COLO668 (cell line): ENCODE results near the gene LRRC73.
A peak's percentile ranks its signal among the peaks of the same experiment; 100 is the strongest.
"Not testable (repeated sequence)": the region's sequence is repeated elsewhere in the genome, so short reads cannot be mapped to it uniquely, and the experiment has no call there.

ENCODE experiments used
- DNase-seq: peaks from one replicate; lab custom pipeline; 2025; ENCODE audit not compliant: unreplicated experiment; lab: John Stamatoyannopoulos, UW

Gene LRRC73

GRCh38 chr6:43511824-43512415, 1.8 kb upstream of the LRRC73 start:
- DNase-seq = no peak

GRCh38 chr6:43510827-43511163, 649 bp upstream of the LRRC73 start:
- DNase-seq = peak; percentile 53

DNA sequence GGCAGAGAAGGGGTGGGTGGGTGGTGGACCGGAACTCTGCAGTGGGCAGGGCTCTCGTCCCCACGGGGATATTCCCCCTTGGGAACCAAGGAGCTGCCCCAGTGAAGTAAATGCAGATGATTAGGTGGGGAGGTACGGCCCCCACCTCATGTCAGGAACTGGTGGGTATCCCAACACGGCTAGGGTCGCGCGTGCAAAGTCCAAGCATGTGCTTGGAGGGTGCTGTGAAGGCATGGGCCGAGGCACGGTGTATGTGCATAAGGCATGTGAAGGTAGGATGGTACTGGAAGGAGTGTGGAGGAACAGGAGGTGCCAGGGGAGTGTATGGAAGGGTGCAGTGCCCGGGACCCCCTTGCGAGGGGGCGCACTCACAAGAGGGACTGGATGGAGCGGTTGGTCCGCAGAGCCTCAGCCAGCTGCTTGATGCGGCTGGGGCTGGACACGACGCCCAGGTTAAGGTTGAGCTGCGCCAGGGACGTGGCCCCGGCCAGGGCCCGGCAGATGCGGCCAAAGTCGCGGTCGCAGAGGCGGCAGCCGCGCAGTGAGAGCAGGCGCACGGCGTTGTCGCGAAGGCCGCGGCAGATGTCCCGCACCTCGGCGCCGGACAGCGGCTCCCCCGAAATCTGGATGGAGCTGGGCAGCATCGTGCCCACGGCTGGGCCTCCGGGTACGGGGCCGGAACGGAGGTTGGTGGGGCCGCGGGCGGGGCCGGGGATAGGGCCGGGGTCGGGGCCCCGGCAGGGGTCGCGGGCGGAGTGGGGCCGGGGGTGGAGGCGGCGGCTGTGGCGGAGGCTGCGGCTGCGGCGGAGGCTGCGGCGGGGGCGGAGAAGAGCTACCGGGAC, 783 bp downstream of the LRRC73 start:
- DNase-seq = peak; percentile 13

- no peak for DNase-seq
Measured at GRCh38 chr6:43508481-43509141, 1.5 kb downstream of the LRRC73 start.

DNA sequence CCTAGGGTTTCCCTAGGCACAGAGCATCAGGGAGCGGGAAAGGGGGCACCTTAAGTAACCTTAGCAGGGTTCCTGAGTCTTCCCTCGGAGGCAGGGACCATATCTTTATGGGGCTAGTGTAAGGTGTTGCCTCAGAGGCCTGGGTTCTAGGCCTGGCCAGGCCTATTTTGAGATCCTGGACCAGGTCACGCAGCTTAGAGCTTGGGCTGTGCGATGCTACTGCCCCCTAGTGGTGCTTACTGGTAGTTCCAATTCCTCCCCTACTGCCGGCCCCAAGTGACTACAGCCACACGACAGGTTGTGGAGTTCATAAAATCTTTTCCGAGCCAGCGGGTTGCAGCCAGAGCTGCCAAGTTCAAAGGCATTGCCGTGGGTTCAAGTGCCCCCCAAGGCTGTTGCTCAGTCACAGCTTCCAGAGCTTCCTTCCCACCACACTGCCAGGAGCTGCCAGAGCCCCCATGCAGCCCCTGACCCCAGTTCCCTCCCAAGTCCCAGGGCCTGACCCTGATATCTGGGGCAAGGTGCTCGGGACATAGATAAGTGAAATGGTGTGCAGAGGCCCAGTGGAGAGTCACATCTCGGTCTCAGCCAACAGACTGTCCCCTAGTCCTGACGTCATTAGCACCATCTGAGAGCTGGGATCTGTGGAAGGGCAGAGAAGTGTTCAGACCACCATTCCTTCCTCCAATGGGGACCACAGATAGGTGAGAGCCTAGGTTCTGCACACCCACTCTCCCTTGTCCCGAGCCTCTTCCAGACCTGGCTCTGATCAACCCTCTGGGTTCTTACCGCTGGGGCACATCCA, 3.3 kb downstream of the LRRC73 start:
- peak; percentile 68 for DNase-seq

- DNase-seq = no peak
Measured at GRCh38 chr6:43506171-43506570, 4.0 kb downstream of the LRRC73 start.

DNA sequence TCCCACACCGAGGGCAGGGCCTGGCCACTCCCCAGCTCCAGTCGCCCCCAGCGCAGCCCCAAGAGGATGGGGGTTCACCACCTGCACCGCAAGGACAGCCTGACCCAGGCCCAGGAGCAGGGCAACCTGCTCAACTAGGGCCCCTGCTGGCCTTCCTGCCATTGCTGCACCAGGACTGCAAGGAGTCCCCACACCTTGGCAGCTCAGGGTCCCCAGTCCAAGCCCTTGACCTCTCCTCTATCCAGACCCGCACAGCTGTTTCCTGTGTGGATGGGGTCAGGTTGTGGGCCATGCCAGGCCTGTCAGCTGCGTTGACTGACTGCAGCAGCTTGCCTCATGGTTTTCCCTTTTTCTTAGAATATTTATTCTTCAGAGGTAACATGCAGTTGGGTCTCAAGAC, 4.4 kb downstream of the LRRC73 start:
- no peak for DNase-seq

DNA sequence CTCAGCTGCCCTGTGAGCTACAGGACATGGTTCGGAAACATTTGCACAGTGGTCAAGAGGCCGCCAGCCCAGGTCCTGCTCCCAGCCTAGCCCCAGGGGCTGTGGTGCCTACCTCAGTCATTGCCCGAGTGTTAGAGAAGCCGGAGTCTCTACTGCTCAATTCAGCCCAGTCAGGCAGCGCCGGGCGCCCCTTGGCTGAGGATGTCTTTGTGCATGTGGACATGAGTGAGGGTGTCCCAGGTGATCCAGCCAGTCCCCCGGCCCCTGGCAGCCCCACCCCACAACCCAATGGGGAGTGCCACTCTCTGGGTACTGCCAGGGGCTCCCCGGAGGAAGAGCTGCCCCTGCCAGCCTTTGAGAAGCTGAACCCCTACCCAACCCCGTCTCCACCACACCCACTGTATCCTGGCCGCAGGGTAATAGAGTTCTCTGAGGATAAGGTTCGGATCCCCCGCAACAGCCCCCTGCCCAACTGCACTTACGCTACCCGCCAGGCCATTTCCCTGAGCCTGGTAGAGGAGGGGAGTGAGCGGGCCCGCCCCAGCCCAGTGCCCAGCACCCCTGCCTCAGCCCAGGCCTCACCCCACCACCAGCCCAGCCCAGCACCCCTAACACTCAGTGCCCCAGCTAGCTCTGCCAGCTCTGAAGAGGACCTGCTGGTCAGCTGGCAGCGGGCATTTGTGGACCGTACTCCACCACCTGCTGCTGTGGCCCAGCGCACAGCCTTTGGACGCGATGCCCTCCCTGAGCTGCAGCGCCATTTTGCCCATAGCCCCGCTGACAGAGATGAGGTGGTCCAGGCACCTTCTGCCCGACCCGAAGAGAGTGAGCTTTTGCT, 5.2 kb downstream of the LRRC73 start:
- no peak for DNase-seq

DNA sequence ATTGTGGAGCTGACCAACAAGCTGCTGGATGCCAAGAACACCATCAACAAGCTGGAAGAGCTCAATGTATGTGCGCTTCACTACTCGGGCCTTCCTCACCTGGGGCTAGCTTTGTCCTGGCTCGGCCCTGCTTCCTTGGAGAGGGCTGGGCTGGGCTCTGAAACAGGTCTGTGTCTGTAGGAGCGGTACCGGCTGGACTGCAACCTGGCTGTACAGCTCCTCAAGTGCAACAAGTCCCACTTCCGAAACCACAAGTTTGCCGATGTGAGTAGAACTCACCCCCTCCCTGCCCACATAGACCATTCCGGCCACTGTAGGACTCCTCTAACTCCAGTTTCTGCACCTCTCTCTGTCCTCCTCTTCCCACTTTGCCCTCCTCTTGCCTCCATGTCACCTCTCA, 6.7 kb downstream of the LRRC73 start:
- no peak for DNase-seq

GRCh38 chr6:43502666-43503065, 7.5 kb downstream of the LRRC73 start:
- DNase-seq = no peak

DNA sequence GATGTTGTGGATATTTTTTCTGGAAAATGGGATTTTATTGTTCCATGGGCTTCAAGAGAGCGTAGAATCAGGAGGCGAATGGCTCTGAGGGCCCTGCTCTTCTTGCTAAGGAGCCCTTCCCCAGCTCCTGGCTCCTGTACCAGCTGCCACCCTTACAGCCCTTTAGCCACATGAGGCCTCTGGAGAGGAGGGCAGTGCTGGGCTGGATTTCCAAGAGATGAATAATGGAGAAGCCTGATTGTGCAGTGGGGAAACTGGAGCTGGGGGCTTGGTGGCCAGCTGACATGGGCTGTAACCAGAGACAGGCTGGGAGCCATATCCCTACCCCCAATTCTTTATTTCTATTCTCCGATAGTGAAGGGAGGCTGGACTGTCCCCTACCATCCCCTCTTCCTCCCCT, 9.2 kb downstream of the LRRC73 start:
- no peak for DNase-seq

DNA sequence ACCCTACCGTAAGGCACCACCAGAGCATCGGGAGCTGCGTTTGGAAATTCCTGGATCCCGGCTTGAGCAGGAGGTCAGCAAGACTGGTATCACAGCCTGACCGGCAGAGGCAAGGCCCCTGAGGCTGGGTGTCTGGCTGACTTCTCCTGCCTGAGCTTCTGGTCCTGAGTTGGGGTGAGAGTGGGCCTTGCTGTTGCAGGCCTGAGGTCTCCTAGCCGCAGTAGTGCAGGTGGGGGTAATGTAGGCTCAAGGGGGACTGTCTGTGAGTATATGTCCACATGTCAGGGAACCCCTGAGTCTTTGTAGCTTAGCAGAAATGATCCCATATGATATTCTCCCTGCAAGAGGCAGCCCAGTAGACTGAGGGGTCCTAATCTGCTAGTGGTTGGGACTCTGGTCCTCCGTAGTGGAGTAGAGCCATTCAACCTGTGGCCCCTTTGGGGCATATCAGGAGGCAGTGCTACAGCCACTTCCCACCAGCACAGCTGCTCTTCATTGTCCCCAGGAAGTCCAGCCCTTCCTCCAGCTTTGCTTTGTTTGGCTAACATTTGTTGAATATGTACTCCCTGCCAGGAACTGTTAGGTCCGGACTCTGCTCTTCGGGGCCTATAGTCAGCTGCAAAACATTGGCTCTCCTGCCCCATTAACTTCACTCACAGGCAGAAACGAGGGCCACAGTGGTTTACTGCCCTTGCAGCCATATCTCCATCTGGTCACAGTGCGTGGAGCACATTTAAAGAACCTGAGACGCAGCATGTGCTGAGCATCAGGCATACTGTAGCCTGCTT, 10.9 kb downstream of the LRRC73 start:
- no peak for DNase-seq

- not testable (repeated sequence) for DNase-seq
Measured at GRCh38 chr6:43498291-43498690, 11.9 kb downstream of the LRRC73 start.

DNA sequence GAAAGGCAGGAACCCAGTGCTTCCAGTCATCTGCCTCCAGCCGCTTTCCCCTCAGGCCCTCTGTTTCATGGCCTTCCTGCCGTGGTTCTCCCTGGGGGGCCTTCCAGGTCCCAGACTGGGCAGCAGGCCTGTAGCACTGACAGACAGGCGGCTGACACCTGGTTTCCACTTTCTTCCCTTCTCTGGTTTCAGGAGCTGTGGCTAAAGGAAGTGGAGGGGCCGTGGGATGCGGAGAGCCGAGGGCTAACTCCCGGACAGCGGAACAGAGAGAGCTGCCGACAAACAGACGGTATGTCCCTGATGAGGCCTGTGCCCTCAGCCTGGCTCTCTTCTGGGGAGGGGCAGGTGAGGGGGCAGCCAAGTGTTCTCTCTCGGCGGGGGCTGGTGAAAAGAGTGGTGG, 12.5 kb downstream of the LRRC73 start:
- no peak for DNase-seq

DNA sequence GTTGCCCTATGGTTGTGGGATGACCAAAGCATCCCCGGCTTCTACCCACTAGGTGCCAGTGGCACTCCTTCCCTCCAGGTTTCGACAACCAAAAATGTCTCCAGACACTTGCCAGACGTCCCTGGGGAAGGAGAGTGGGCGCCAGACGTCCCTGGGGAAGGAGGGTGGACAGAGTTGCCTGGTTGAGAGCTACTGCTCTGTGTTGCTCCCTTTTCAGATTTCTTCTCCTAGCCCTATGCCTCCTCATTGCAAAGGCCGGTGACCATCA, 13.1 kb downstream of the LRRC73 start:
- no peak for DNase-seq

GRCh38 chr6:43496370-43497128, 13.6 kb downstream of the LRRC73 start:
- peak; percentile 2 for DNase-seq

GRCh38 chr6:43495409-43495941, 14.7 kb downstream of the LRRC73 start:
- DNase-seq = peak; percentile 2

DNA sequence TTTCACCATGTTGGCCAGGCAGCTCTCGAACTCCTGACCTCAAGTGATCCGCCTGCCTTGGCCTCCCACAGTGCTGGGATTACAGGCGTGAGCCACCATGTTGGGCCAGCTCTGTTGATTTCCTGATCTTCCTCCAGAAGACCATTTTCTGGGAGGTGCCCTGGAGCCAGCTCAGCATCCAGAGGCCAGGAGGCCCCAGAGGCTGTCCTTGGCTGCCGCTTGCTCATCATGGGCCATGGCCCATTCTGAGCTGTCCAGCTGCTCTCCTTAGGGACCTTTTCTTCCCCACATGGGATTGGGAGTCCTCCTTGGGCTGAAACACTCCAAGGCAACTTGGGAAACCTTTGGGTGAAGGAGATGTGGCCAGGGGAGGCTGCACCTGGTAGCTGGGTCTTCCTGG, 15.4 kb downstream of the LRRC73 start:
- no peak for DNase-seq

GRCh38 chr6:43494321-43494720, 15.8 kb downstream of the LRRC73 start:
- DNase-seq = no peak
